DMS53 (cell line): Measurements from ENCODE around the gene TSPYL2.

Experiments
- DNase-seq: peaks from one replicate; lab custom pipeline; 2025; lab: John Stamatoyannopoulos, UW

The TSPYL2 gene

DNA sequence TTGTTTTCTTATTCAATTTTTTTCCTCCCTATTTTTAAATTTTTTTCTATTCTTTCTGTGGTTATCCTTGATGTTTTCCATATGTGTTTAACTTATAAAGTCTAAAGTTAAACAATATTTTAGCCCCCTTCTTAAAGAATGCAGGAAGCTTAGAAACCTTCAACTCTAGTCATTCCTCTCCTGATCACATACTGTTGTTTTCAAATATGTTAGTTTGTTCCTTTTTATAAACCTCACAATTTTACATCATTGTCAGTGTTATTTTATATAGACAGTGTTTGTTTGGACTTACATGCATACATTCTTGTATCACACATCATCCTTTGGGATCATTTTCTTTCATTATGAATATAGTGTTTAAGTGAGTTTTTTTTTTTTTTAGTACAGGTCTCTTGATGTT is 43.3 kb downstream of the TSPYL2 start:
- no peak for DNase-seq

DNA sequence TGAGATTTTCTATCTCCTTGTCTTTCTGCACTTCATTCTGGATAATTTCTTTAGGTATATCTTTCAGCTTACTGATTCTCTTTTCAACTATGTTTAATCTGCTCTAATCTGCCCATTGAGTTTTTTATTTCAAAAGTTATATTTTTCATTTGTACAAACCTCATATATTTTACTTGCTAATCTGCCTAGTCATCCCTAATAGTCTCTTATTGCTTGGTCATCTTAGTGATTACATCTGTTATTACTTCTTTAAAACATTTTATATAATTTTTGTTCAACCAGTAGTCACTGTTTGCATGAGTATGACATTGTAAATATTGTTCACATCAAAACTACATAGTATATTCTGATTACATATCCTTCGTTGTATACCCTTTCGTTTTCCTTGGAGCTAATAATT is 44.2 kb downstream of the TSPYL2 start:
- no peak for DNase-seq

- DNase-seq: no peak
Observed at GRCh38 chrX:53128097-53128749, 46.1 kb downstream of the TSPYL2 start.

DNA sequence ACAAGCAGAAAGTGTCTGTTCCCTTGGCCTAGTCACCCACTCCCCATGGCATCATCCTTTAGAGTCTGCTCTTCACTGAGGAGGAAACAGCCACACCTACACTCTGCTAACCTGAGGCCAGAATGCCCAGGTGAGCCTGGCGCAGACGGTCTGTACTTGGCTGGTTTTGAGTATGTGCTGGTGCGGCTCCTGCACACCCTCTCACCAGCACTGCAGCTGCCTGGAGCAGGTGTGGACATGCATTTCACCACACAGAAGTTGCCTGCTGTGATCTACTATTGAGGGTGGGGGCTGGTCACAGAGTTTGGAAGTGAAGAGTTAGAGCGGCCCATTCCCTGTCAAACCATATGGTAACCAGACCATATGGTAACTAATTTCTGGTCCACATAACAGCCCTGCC is 51.2 kb downstream of the TSPYL2 start:
- no peak for DNase-seq

GRCh38 chrX:53135581-53135980 is 53.4 kb downstream of the TSPYL2 start:
- no peak for DNase-seq
